ENCODE data around the gene HPS5. TPM values are rescaled to one million over a fixed set of nuclear protein-coding genes. Genes with fewer than 3 reads are reported as not detected.
"Not testable (repeated sequence)": the region's sequence is repeated elsewhere in the genome, so short reads cannot be mapped to it uniquely, and the experiment has no call there.

HPS5 gene
- total RNA-seq, 1 donor from 2014 or later: 11.5 TPM

- no peak overlapping the region for H3K4me3 ChIP-seq (ENCODE audit: low read depth, low read length)
- TF ChIP-seq CTCF (conservative IDR thresholded peaks at IDR 0.05; ENCODE audit: low read depth, low read length): no peak
- no peak for DNase-seq (ENCODE audit: low read depth)
Observed at GRCh38 chr11:18271206-18271605, 50.7 kb downstream of the HPS5 start.

DNA sequence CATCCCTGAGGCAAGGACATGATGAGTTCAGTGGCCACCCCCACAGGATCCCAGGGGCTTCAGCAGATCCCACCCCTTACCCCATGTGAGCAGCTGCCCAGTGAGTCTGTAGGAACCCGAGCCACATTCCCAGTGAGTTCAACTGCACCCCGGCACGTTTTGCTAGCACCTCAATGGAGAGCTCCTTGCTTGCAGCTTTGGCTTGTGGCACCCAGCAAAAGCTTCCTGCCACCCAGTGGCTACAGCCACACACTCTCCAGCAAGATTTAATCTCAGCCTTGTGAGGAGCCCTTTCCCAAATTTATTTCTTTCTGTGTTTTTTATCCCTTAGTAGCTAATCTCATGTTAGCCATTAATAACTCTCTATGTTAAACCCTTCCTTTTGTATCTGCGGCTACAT lies 51.8 kb downstream of the HPS5 start:
- peak; percentile 28 for TF ChIP-seq CTCF (conservative IDR thresholded peaks at IDR 0.05; ENCODE audit: low read depth, low read length)
- no peak for DNase-seq (ENCODE audit: low read depth)
- no peak overlapping the region for H3K4me3 ChIP-seq (ENCODE audit: low read depth, low read length)

DNA sequence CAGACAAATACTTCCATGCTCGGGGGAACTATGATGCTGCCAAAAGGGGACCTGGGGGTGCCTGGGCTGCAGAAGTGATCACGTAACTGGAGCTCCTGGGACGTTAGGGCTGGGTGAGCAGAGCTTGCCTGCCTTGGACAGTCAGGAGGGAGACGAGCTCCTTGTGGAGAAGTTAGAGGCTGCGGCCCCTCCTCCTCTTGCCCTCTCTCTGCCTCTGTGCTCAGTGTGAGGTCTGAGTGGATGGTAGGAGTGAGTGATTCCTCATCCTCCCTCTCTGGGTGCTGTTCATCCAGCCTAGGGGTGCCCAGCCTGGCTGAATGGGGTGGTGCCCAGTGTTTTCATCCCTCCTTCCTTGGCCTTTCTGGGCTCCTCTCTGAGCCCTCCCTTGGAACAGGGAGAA lies 52.7 kb downstream of the HPS5 start:
- DNase-seq (ENCODE audit: low read depth); H3K4me3 ChIP-seq (ENCODE audit: low read depth, low read length): not testable (repeated sequence)

GRCh38 chr11:18267335-18268133 lies 54.4 kb downstream of the HPS5 start:
- TF ChIP-seq CTCF (conservative IDR thresholded peaks at IDR 0.05; ENCODE audit: low read depth, low read length): peak; percentile 10
- not testable (repeated sequence) for DNase-seq (ENCODE audit: low read depth); H3K4me3 ChIP-seq (ENCODE audit: low read depth, low read length)

GRCh38 chr11:18265949-18266348 lies 56.0 kb downstream of the HPS5 start, which contains the start of gene SAA1:
Gene SAA1, plus strand, starts transcription at chr11:18266264. Its CDS starts 624 bp downstream, at chr11:18266888.
- peak; percentile 50 for DNase-seq (ENCODE audit: low read depth)
- H3K4me3 ChIP-seq (ENCODE audit: low read depth, low read length): no peak within 1 kb of the TSS
- no peak for TF ChIP-seq CTCF (conservative IDR thresholded peaks at IDR 0.05; ENCODE audit: low read depth, low read length)

- TF ChIP-seq CTCF (conservative IDR thresholded peaks at IDR 0.05; ENCODE audit: low read depth, low read length): no peak
- DNase-seq (ENCODE audit: low read depth): no peak
- no peak overlapping the region for H3K4me3 ChIP-seq (ENCODE audit: low read depth, low read length)
Observed at GRCh38 chr11:18264677-18265555, 57.0 kb downstream of the HPS5 start.

- DNase-seq (ENCODE audit: low read depth): no peak
- no peak overlapping the region for H3K4me3 ChIP-seq (ENCODE audit: low read depth, low read length)
- no peak for TF ChIP-seq CTCF (conservative IDR thresholded peaks at IDR 0.05; ENCODE audit: low read depth, low read length)
Observed at GRCh38 chr11:18264035-18264434, 57.9 kb downstream of the HPS5 start.

DNA sequence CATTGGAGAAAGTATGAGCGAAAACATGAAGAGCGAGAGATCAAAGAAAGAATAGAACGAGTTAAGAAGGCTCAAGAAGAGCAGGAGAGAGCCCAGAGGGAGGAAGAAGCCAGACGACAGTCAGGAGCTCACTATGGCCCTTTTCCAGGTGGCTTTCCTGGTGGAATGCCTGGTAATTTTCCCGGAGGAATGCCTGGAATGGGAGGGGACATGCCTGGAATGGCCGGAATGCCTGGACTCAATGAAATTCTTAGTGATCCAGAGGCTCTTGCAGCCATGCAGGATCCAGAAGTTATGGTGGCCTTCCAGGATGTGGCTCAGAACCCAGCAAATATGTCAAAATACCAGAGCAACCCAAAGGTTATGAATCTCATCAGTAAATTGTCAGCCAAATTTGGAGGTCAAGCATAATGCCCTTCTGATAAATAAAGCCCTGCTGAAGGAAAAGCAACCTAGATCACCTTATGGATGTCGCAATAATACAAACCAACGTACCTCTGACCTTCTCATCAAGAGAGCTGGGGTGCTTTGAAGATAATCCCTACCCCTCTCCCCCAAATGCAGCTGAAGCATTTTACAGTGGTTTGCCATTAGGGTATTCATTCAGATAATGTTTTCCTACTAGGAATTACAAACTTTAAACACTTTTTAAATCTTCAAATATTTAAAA lies 59.1 kb downstream of the HPS5 start:
- not testable (repeated sequence) for DNase-seq (ENCODE audit: low read depth)

More for the DNA sequence above, 59.1 kb downstream of the HPS5 start:
- not testable (repeated sequence) for H3K4me3 ChIP-seq (ENCODE audit: low read depth, low read length)
